IgD-negative memory B cell (primary cell): ENCODE results near the gene GLB1L. TPM values are rescaled to one million over a fixed set of nuclear protein-coding genes. Genes with fewer than 3 reads are reported as not detected.

Source experiments
- H3K27ac Mint-ChIP-seq, 3 donors: one replicate each; pipeline ENCODE4 v1.8.0; 2020 to 2022; ENCODE audit warnings: mild to moderate bottlenecking in 3 of 3, mixed read lengths in 3 of 3, moderate library complexity in 1 of 3
- H3K27me3 Mint-ChIP-seq: one replicate; pipeline ENCODE4 v1.8.0; 2021; ENCODE audit warnings: mixed read lengths
- H3K36me3 Mint-ChIP-seq: one replicate; pipeline ENCODE4 v1.8.0; 2020; ENCODE audit warnings: mild to moderate bottlenecking, mixed read lengths
- H3K4me1 Mint-ChIP-seq, 3 donors: one replicate each; pipeline ENCODE4 v1.8.0; 2020 to 2022; ENCODE audit warnings: mixed read lengths in 3 of 3, mild to moderate bottlenecking in 1 of 3
- H3K4me3 Mint-ChIP-seq, 4 donors: one replicate each; pipeline ENCODE4 v1.8.0; 2020 to 2022; ENCODE audit warnings: mild to moderate bottlenecking in 4 of 4, mixed read lengths in 4 of 4, moderate library complexity in 3 of 4
- H3K9me3 Mint-ChIP-seq, 3 donors: one replicate each; pipeline ENCODE4 v1.8.0; 2020 to 2021; ENCODE audit warnings: mixed read lengths in 3 of 3, mild to moderate bottlenecking in 1 of 3
- polyA plus RNA-seq: library from polyadenylated mRNA; unstranded; fragments of 300-500 nt; fragmentation: Illumina TruSeq; gene quantifications from one replicate; pipeline ENCODE4 v1.2.3, GENCODE V29; 2021

GLB1L gene
- polyA plus RNA-seq, 1 donor from 2014 or later = not detected

DNA sequence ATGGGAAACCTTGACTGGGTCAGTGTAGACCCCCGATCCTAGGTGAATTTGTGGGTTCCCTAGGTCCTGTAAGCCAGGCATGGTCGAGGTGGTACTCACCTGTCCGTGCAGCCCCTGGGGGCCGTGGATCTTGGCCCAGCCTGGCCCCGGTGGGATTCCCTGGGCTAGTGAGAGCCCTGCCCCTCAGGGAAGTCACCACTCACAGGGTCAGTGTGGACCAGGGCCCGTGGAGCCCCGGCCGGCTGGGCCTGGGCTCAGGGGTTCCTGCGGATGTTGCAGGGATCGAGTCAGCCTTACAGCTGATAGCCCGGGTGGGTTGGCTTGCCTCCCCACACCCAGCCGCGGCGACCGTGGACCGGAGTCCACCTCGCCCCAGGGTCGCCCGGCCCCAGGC lies 16.3 kb downstream of the GLB1L start:
- Mint-ChIP-seq H3K4me1 (peaks cover 17 to 24% (median 21%) of the 10 kb centered on the region in 3 donors), H3K27me3 (no peaks in the 10 kb centered on the region), H3K36me3 (peaks cover 4% of the 10 kb centered on the region), H3K27ac (peak overlapping the region in 1 of 3 donors; percentile 92), H3K4me3 (peak overlapping the region; percentile 87 to 99 (median 94)), H3K9me3 (no peaks in the 10 kb centered on the region)

DNA sequence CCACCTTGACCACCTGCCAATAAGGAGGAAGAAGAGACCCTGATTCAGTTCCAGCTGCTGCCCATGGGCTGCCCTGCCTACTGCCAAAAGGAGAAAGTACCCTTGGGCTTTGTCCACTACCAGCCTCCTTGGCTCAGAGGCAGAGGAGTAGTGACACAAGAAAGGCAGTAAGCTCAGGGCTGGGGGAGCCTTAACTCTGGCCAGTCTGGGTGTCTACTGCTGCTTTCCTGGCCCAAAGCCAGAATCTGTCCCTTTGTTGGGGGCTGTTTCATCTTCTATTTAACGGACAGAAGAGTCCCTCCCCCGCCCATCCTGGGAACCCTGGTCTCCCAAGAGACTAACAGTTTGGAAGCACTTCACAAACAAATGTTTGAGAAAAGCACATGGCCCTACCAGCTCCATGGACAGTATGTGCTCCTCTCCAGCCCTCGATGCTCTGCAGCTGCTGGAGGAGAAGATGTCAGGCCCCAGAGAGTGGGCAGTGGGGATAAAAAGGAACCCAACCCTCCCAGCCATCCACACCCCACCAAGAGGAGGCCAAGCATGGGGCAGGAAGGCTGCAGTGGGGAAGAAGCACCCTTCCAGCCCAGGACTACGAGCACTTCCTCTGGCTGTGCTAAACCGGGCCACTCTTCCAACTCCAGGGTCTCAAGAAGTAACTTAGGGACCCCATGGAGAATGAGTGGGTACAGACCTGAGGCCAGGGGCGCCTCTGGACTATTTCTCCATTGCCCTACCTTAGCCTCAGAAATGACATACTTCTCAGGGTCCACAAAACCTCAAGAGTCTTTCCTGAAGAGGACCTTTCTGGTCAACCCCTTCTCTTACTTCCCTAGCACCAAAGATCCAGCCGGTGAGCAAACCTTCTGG lies 17.0 kb downstream of the GLB1L start:
- Mint-ChIP-seq H3K4me1 (peaks cover 17 to 24% (median 21%) of the 10 kb centered on the region in 3 donors), H3K27me3 (no peaks in the 10 kb centered on the region), H3K4me3 (peak overlapping the region; percentile 87 to 99 (median 94)), H3K9me3 (no peaks in the 10 kb centered on the region), H3K36me3 (peaks cover 3% of the 10 kb centered on the region), H3K27ac (peak overlapping the region in 1 of 3 donors; percentile 92)

DNA sequence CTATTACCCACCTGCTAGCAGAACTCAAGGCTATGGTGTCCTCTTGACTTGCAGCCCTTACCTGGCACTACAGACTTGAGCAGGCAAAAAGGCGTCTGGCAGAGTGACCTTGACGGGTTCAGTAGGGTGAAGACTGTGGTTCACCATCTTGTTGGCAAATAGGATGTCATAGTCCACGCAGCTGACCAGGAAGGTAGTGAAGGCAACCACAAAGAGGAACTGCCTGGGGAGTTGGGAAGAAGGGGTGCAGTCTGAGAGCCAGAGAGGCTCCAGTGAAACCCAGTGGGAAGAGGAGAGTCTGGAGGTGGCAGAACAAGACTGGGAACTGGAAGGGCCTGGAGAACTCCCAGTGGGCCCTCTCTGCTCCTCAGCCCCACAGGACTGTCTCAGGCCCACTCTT lies 19.9 kb downstream of the GLB1L start:
- peaks cover 3% of the 10 kb centered on the region for H3K36me3 Mint-ChIP-seq
- peak overlapping the region in 1 of 4 donors; percentile 85 for H3K4me3 Mint-ChIP-seq
- H3K4me1 Mint-ChIP-seq = peaks cover 11 to 21% (median 15%) of the 10 kb centered on the region in 3 donors
- H3K9me3 Mint-ChIP-seq = no peaks in the 10 kb centered on the region
- peak overlapping the region in 1 of 3 donors; percentile 76 for H3K27ac Mint-ChIP-seq
- no peaks in the 10 kb centered on the region for H3K27me3 Mint-ChIP-seq

DNA sequence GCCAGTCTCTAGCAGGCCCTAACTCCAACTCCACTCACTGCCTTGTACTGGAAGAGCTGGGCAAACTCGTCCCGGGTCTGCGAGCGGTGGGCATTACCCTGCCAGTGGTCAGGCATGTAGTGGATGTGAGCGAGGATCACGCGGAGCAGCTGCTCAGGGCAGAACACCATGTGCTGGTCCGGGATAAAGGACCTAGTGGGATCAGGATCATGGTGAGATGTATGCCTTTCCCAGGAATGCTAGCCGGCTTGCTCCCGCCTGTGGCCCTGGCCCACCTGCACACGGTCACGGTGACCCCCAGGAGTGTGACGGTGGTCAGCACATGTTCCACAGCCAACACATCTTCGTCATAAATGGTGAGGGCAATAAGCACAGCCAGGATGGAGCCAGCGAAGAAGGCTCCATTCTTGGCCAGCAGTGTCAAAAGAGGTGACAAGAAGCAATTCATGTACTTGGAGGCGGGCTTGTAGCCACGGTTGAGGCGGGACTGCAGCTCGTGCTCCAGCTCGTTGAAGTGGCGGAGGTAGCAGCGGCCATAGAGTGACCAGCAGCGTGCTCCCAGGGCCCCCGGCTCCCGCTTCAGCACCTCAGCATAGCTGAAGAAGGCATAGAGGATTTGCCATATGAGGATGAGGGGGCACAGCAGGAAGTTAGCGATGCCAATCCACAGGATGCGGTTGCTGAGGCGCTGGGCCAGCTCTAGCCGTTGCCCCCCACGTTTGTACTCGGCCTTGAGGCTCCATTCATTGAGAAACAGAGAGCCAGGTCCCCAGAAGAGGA lies 21.2 kb downstream of the GLB1L start:
- Mint-ChIP-seq H3K4me3 (peak overlapping the region in 2 of 4 donors; percentile 17 to 85), H3K27ac (peak overlapping the region in 1 of 3 donors; percentile 73), H3K9me3 (no peaks in the 10 kb centered on the region)

DNA sequence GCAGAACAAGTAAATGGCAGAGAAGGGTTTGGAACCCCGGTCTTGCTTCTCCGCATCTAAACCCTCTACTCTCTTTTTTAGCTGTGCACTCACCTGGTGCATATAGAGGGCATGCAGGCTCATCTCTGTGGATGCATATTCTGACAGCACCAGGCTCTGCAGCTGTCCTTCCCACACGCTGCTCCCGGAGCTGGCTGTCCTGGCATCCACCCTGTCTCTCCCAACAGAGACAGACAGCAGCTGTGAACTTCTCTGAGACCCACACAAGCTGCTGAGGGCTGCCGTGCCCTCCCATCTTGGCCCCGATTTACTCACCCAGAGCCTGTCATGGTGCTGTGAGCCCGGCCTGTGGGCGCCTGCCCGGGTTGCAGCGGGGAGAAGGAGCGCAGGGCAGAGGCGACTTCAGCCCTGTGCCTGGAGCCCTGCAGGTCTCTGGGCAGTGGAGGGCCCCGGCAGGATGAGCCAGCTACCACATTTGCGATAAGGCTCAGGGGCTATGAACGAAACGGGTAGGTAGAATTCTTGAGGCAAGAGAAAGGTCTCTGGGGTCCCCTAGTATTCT lies 23.2 kb downstream of the GLB1L start:
- no peaks in the 10 kb centered on the region for H3K27me3 Mint-ChIP-seq
- no peaks in the 10 kb centered on the region for H3K9me3 Mint-ChIP-seq
- no peaks in the 10 kb centered on the region for H3K36me3 Mint-ChIP-seq
- no peak overlapping the region for H3K27ac Mint-ChIP-seq
- H3K4me3 Mint-ChIP-seq = no peak overlapping the region
- peaks cover 9 to 20% (median 14%) of the 10 kb centered on the region in 3 donors for H3K4me1 Mint-ChIP-seq

More for the DNA sequence above, 21.2 kb downstream of the GLB1L start:
- peaks cover 7 to 16% (median 13%) of the 10 kb centered on the region in 3 donors for H3K4me1 Mint-ChIP-seq
- H3K36me3 Mint-ChIP-seq = no peaks in the 10 kb centered on the region
- no peaks in the 10 kb centered on the region for H3K27me3 Mint-ChIP-seq

DNA sequence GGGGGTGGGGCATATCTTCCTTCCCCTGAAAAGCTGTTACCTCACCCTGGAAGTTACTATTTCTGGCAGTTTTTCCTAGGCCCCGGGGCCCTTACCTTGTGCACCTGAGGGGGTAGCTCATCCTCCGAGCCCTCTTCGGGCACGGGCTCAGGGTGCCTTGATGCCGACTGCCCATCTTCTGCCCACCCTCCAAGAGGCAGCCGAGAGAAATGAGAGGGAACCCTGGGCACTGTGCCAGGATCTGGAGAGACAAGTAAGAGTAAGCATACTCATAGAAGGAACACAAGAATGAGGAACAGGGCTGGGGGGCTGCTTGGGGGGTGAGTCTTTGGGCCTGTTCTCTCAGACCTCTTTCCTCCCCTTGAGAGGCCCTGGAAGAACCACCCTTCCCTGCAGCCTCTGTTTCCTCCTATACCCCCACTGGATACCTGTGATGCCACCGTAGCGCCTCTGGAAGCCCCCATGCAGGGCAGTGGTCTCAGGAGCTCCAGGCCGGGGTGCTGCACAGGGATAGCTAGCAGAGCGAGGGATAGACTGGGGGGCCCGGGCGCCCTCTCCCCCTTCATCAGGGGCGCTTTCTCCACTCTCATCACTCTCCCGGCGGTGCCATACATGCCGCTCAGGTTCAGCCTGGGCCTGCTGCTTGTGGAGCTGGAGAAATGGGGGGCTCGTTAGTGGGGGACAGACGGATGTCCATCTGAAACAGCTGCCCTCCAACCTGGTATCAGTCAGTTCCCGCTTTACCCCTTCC lies 24.4 kb downstream of the GLB1L start:
- Mint-ChIP-seq H3K27me3 (no peaks in the 10 kb centered on the region), H3K4me3 (peak overlapping the region in 1 of 4 donors; percentile 52), H3K9me3 (no peaks in the 10 kb centered on the region), H3K4me1 (peaks cover 13 to 15% (median 15%) of the 10 kb centered on the region in 3 donors), H3K36me3 (no peaks in the 10 kb centered on the region), H3K27ac (no peak overlapping the region)

DNA sequence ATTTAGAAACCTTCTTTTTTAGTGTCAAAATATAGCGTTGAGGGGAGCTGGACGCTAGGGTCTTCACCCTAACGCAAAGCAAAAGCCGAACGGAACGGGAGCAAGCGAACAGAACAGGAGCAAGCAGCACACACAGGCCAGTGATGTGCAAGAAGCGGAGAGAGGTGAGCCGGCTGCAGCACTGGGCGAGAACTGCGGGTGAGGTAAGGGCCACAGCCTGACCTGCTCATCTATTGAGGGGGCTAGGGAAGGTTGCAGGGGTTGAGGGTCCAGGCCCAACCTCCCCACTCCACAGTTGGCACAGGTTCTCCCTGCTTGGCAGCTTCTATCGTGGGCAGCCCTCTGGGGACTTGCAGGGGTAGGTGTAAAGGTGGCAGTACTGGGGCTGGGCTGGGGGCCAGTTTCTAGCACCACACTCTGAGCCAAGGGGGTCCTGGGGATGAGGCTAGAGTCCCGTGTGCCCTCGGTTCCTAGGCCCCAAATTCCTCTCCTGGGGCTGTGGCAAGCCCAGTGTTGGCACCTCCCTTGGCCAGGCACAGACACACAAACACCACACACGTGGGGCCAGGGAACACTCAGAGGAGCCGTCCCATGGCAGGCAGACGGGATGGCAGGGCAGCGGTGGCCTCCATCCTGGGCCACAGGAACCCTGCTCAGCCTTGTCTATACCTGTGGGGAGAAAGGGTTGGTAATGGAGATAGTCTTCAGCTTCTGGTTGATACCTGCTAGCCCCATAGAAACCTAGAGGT lies 25.3 kb downstream of the GLB1L start:
- H3K9me3 Mint-ChIP-seq = no peaks in the 10 kb centered on the region
- H3K27me3 Mint-ChIP-seq = no peaks in the 10 kb centered on the region
- H3K36me3 Mint-ChIP-seq = no peaks in the 10 kb centered on the region
- peaks cover 13 to 15% (median 14%) of the 10 kb centered on the region in 3 donors for H3K4me1 Mint-ChIP-seq
- H3K4me3 Mint-ChIP-seq = peak overlapping the region in 2 of 4 donors; percentile 52 to 88
- H3K27ac Mint-ChIP-seq = no peak overlapping the region

DNA sequence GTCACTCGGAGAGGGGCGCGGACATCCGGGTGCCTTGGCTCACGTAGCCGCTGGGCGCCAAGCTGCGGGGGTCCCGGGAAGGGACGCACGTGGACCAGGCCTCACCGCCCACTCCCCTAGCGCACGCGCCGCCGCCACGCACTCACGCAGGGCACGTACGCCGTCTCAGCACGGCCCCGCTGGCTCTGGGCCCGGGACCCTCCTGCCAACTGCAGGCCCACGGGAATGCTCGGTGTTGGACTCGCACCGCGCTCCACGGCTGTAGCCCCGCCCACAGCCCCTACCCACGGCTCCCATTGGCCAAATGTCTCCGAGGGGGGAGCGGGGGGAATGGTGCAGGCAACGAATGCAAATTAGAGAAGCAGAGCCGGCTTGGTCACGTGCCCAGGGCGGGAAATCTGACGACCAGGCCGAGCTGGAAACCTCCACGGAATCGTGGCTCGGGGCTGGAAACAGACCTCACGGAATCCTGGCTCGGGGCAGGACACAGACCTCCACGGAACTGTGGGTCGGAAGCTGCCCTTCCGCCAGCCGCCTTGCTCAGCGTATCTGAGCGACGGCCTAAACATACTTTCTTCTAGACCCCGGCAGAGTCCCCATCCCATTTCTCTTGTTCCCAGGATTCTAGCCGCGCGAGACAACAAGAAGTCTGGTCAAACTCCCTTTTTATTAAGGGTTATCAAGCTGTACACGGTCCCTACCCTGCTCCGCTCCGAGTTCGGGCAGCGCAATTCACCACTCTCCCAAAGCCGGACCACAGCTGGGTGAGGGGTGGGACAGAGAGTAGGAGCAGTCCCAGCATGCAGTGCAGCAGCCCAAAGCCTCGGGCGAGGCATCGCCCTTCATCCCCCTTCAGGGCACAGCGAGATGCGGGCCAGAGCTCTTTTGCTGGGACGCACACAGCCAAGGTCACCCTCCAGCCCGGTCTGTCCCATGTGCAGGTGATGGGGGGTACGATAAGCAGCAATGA lies 26.2 kb downstream of the GLB1L start, which contains the start of gene ABCB6:
Gene ABCB6 (minus strand): TSS at position 227 of the 970 bp plus-strand sequence. CDS start 285 bp downstream, outside the sequence.
- no peaks in the 10 kb centered on the region for H3K36me3 Mint-ChIP-seq
- H3K4me3 Mint-ChIP-seq = peak within 1 kb of the TSS; percentile 82 to 97 (median 94)
- H3K9me3 Mint-ChIP-seq = no peaks in the 10 kb centered on the region
- peak within 1 kb of the TSS; percentile 90 to 97 (median 92) for H3K27ac Mint-ChIP-seq
- peaks cover 11 to 15% (median 13%) of the 10 kb centered on the region in 3 donors for H3K4me1 Mint-ChIP-seq
- H3K27me3 Mint-ChIP-seq = no peaks in the 10 kb centered on the region

DNA sequence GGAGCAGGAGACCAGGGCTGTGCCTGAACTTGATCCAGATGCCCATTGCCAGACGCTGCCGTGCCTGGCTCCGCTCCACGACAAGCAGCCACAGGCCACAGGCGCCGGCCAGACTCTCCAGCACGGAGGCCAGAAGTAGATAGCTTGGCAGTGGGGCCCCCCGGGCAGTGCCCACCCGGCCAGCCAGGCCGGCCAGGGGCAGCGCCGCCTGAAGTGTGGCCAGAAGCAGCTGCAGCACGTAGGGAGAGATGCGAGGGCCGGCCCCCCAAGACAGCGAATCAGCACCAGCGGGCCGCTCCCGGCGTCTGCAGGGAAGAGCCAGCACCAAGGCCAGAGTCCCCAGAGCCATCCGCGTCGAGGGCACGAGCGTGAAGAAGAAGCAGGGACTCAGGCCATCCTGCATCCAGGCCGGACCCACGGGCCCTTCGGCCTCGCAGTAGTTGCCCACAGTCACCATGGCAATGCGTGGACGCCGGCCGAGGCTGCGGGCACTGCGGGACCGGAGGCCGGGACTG lies 27.0 kb downstream of the GLB1L start:
- H3K4me1 Mint-ChIP-seq = peaks cover 11 to 15% (median 13%) of the 10 kb centered on the region in 3 donors
- no peaks in the 10 kb centered on the region for H3K36me3 Mint-ChIP-seq
- peak overlapping the region; percentile 90 to 97 (median 92) for H3K27ac Mint-ChIP-seq
- no peaks in the 10 kb centered on the region for H3K27me3 Mint-ChIP-seq
- no peaks in the 10 kb centered on the region for H3K9me3 Mint-ChIP-seq
- H3K4me3 Mint-ChIP-seq = peak overlapping the region; percentile 82 to 97 (median 94)

DNA sequence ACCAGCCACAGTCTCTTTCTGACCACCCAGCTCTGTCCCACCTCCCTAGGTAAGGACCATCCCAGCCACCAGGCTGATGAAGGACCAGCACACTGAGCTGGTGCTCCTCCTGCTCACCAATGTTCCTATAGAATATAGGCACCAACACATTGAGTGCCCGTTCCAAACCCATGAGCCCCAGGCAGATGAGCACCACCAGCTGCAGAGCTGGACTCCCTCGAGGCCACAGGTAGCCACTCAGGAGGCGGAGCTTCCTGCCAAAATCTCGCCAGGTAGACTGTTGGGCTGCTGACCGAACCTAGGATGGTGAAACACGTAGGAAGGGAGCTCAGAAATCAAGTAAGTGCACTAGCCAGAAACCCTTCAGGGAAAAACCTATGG lies 28.7 kb downstream of the GLB1L start:
- H3K27ac Mint-ChIP-seq = peak overlapping the region in 2 of 3 donors; percentile 67 to 78
- peaks cover 11 to 16% (median 15%) of the 10 kb centered on the region in 3 donors for H3K4me1 Mint-ChIP-seq
- H3K27me3 Mint-ChIP-seq = no peaks in the 10 kb centered on the region
- peak overlapping the region; percentile 47 to 63 (median 55) for H3K4me3 Mint-ChIP-seq
- H3K9me3 Mint-ChIP-seq = no peaks in the 10 kb centered on the region
- H3K36me3 Mint-ChIP-seq = no peaks in the 10 kb centered on the region

DNA sequence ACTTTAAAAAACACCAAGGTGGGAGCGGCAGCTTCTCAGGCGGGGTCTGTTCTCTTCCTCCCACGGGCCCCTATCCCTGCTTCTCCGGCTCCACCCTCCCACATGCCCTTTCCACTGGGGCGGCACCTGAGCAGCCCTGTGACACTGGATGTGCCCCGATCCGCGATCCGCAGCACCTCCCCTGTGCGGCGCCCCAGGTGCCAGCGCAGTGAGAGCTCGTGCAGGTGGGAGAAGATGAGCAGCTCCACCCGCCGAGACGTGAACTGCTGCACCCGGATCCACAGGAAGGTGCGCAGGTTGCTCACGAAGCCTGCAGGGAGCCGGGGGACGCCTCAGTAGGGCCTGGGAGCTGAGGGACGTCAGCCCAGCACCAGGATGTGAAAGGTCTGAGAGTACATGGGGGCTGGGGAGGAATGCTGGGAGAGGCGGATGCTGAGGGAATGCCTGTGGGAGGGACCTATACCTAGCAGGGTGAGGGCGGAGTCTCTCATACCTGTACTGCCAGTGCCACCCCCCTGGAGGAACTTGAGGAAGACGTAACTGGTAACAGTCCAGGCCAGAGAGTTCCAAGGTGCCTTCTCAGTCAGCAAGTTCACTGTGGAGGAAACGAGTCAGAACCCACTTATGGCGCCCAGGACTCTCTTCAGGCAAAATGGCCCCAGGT lies 29.2 kb downstream of the GLB1L start:
- H3K36me3 Mint-ChIP-seq = no peaks in the 10 kb centered on the region
- no peaks in the 10 kb centered on the region for H3K27me3 Mint-ChIP-seq
- no peaks in the 10 kb centered on the region for H3K9me3 Mint-ChIP-seq
- H3K27ac Mint-ChIP-seq = peak overlapping the region in 2 of 3 donors; percentile 67 to 78
- peaks cover 11 to 21% (median 19%) of the 10 kb centered on the region in 3 donors for H3K4me1 Mint-ChIP-seq
- peak overlapping the region in 1 of 4 donors; percentile 60 for H3K4me3 Mint-ChIP-seq

DNA sequence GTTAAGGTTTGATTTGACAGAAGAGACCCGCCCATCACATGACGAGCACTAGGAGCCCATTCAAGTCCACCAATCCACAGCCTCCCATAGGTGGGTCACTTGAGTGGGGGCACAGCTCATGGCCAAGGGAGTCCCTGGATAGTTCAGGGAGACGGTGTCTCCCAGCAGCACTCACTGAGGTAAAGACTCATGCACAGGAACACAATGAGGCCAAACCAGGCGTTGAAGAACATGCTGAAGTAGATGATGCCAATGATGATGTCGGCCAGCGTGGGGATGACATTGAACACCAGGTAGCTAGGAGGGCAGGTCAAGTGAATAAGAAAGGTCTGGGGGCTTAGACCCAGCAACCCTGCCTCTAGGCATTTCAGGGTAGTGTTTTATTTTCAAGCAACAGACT lies 30.5 kb downstream of the GLB1L start:
- peak overlapping the region in 1 of 4 donors; percentile 2 for H3K4me3 Mint-ChIP-seq
- H3K9me3 Mint-ChIP-seq = no peaks in the 10 kb centered on the region
- no peaks in the 10 kb centered on the region for H3K36me3 Mint-ChIP-seq

More for the DNA sequence above, 30.5 kb downstream of the GLB1L start:
- Mint-ChIP-seq H3K27me3 (no peaks in the 10 kb centered on the region), H3K27ac (no peak overlapping the region), H3K4me1 (peaks cover 11 to 22% (median 21%) of the 10 kb centered on the region in 3 donors)
